Heart right ventricle (tissue), 16 donors: ENCODE results near the gene COL18A1. TPM values are rescaled to one million over a fixed set of nuclear protein-coding genes. Genes with fewer than 3 reads are reported as not detected.

Experiments
- ATAC-seq, 8 donors: fragments of 200-7000 bp; cut with Tn5 transposase; one replicate each; pipeline ENCODE4 v1.9.1; 2020; ENCODE audit warnings: mild to moderate bottlenecking in 8 of 8, moderate library complexity in 8 of 8, moderate number of reproducible peaks in 1 of 8
- DNase-seq, 2 donors: peaks; one replicate each; pipeline ENCODE4 v3.0.0-alpha.2; 2020
- H3K27ac ChIP-seq, 10 donors: fragments of 200-600 bp; sonication (generic) in 2 of 10; one replicate each; pipeline versions ENCODE4 v1.5.0 to v1.8.0; 2020 to 2022; ENCODE audit warnings: mild to moderate bottlenecking in 3 of 10
- H3K27me3 ChIP-seq, 7 donors: fragments of 200-600 bp; one replicate each; pipeline ENCODE4 v1.8.0; 2021 to 2022; ENCODE audit warnings: mild to moderate bottlenecking in 2 of 7
- H3K36me3 ChIP-seq, 9 donors: fragments of 200-600 bp; sonication (generic) in 1 of 9; one replicate each; pipeline versions ENCODE4 v1.5.0 to v1.8.0; 2020 to 2022; ENCODE audit warnings: mild to moderate bottlenecking in 2 of 9
- H3K4me1 ChIP-seq, 9 donors: fragments of 200-600 bp; sonication (generic) in 1 of 9; one replicate each; pipeline versions ENCODE4 v1.5.0 to v1.8.0; 2020 to 2022; ENCODE audit warnings: mild to moderate bottlenecking in 4 of 9
- H3K4me3 ChIP-seq, 10 donors: fragments of 200-600 bp; sonication (generic) in 2 of 10; one replicate each; pipeline versions ENCODE4 v1.5.0 to v1.8.0; 2020 to 2022; ENCODE audit warnings: mild to moderate bottlenecking in 7 of 10, moderate library complexity in 2 of 10
- H3K9me3 ChIP-seq, 11 donors: fragments of 200-600 bp in 10 of 11; sonication (generic) in 2 of 11; one replicate each; pipeline versions ENCODE4 v1.5.0 to v1.8.0; 2013 to 2022; ENCODE audit warnings: mild to moderate bottlenecking in 2 of 11, control low read depth in 1 of 11, moderate library complexity in 1 of 11
- CTCF ChIP-seq, 9 donors: fragments of 200-600 bp; sonication (generic) in 2 of 9; IDR thresholded peaks; one replicate each; pipeline versions ENCODE4 v1.5.0 to v1.8.0; 2021 to 2022; ENCODE audit warnings: antibody characterized with exemption in 9 of 9, mild to moderate bottlenecking in 5 of 9, moderate library complexity in 1 of 9
- WGBS, 2 donors: extraction: QIAGEN DNeasy Blood & Tissue Kit; methylation state at CpG; one replicate each; pipeline ENCODE4 v1.1.7; 2013; ENCODE audit warnings: inconsistent platforms in 1 of 2; 5-methylcytosine and 5-hydroxymethylcytosine counted together
- intact Hi-C, 10 donors: fragments of 100-400 bp; cut with DNase I; formaldehyde crosslinking; loops; one replicate each; pipeline versions ENCODE4 v1.11.1 to v1.14.2; 2022
- polyA plus RNA-seq, 2 donors: library from polyadenylated mRNA; stranded (reverse); fragments of 200-250 nt; gene quantifications; one replicate each; pipeline ENCODE4 v1.2.3, GENCODE V29; 2013
- total RNA-seq, 10 donors: library from RNA; stranded (reverse); fragmentation: NEBNext Ultra II Directional in 3 of 10; extraction: Animal tissue kit (Norgen Biotek cat#: 25700) in 3 of 10; gene quantifications; one replicate each; pipeline versions ENCODE4 v1.2.1 to v1.2.4, GENCODE V29; 2021 to 2023
- donor health status: Arrhythmogenic right ventricular cardiomyopathy.
- donor health status: ischemic (EF 13 %, LVEDD 7.1; RV severe dilation, severe dysfunction).
- donor health status: healthy with polysubstance abuse.
- donor health status: DM: no; HTN: yes; CAD: no.
- donor health status: DM: no; HTN: no; CAD: no.
- donor health status: ischemic (EF 25% LVEDD 6.9; RV normal size, moderate dysfunction).
- donor health status: ischemic (EF 25% LVEDD 5.7; RV mildly dilated, moderate dysfunction).
- donor health status: healthy.
- donor health status: DM: yes; HTN: yes; CAD: no.
- donor health status: Ischemic cardiomyopathy.
- donor health status: ischemic (EF 35%, LVEDD 5.7; RV mildly dilated, moderate dysfunction).
- donor health status: nonischemic (EF 11% LVEDD 7.7; RV severe dilation, severe dysfunction).
- donor health status: DM: yes; HTN: yes; CAD: no.
- donor health status: PGD.
- donor health status: ischemic (EF 29% LVEDD 5.4; RV normal size, mild dysfunction).
- donor health status: nonischemic (EF 23%, LVEDD 6.1; RV moderate dilation, normal function).

Gene COL18A1
- total and polyA plus RNA-seq, 12 donors, result 33.7 to 87.1 (median 52.6) TPM

- Histone ChIP-seq H3K27ac (peak overlapping the region in 2 of 10 donors; percentile 36 to 52), H3K36me3 (no peaks in the 10 kb centered on the region), H3K4me3 (no peak overlapping the region), H3K27me3 (peaks cover 0 to 9% (median 0%) of the 10 kb centered on the region in 7 donors), H3K4me1 (peaks cover 9 to 25% (median 17%) of the 10 kb centered on the region in 9 donors), H3K9me3 (no peaks in the 10 kb centered on the region)
- intact Hi-C loops, result loop anchor here in 2 of 10 donors (5.0 kb wide), 1 partner anchor 49 kb away; no protein-coding TSS in a partner anchor
- ATAC-seq (peak in 2 of 8 donors; percentile 2 to 3), DNase-seq (no peak)
- peak in 1 of 9 donors; percentile 2 for TF ChIP-seq CTCF (IDR thresholded peaks at IDR 0.05)
- 90 to 94% methylated on average over 19 of the region's 19 CpGs for WGBS, 2 donors
Measured at GRCh38 chr21:45388611-45389296, 16.2 kb upstream of the COL18A1 start.

GRCh38 chr21:45390121-45390751 is 14.7 kb upstream of the COL18A1 start:
- no peak overlapping the region for H3K4me3 ChIP-seq
- no peak for ATAC-seq
- WGBS, 2 donors, result 91 to 92% methylated on average over 28 of the region's 28 CpGs

GRCh38 chr21:45390831-45391742 is 13.9 kb upstream of the COL18A1 start:
- peaks cover 9 to 25% (median 17%) of the 10 kb centered on the region in 9 donors for H3K4me1 ChIP-seq
- H3K4me3 ChIP-seq, result no peak overlapping the region
- peaks cover 0 to 9% (median 0%) of the 10 kb centered on the region in 7 donors for H3K27me3 ChIP-seq
- TF ChIP-seq CTCF (IDR thresholded peaks at IDR 0.05), result no peak
- no peak for DNase-seq
- no peak overlapping the region for H3K27ac ChIP-seq
- H3K9me3 ChIP-seq, result no peaks in the 10 kb centered on the region
- 92 to 93% methylated on average over 28 to 32 of the region's 32 CpGs for WGBS, 2 donors
- no peaks in the 10 kb centered on the region for H3K36me3 ChIP-seq
- ATAC-seq, result no peak
- intact Hi-C loops, result loop anchor here in 1 of 10 donors (5.0 kb wide), 1 partner anchor 46 kb away; no protein-coding TSS in a partner anchor

More at GRCh38 chr21:45390121-45390751, 14.7 kb upstream of the COL18A1 start:
- H3K27ac ChIP-seq, result no peak overlapping the region
- intact Hi-C loops, result loop anchor here in 1 of 10 donors (5.0 kb wide), 1 partner anchor 47 kb away; no protein-coding TSS in a partner anchor
- H3K9me3 ChIP-seq, result no peaks in the 10 kb centered on the region
- H3K27me3 ChIP-seq, result peaks cover 0 to 9% (median 0%) of the 10 kb centered on the region in 7 donors
- peaks cover 9 to 25% (median 17%) of the 10 kb centered on the region in 9 donors for H3K4me1 ChIP-seq
- no peak for DNase-seq
- TF ChIP-seq CTCF (IDR thresholded peaks at IDR 0.05), result no peak
- no peaks in the 10 kb centered on the region for H3K36me3 ChIP-seq
